ENCODE data around the gene ATP5ME.

DNA sequence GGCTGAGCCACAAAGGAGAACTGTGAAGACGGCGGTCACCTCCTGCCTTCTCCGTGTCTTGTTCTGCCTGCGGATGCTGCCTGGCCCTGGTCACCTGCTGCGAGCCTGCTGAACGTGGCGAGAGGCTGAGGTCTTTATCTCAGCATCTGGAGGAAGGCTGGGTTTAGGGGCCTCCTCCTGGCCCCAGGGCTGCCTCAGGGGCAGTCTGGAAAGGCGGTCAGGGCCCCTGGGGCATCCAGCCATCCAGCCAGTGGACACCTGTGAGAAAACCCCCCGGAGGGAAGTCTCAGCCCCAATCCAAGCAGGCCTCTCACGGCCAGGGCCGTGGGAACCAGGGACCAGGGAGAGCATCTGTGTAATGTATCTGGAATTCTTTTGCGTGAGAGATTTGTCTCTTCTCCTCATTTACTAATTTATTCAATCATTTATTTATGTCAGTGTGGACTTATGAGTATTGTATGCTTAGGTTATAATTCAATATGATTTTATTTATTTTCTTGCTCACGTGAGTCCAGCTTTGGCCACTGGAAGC is 37.4 kb downstream of the ATP5ME start:
- TF ChIP-seq CTCF (IDR thresholded peaks at IDR 0.05) (no peak), POLR2A (IDR thresholded peaks at IDR 0.05) (no peak)

All from heart left ventricle (tissue), 13 donors.